GM21576 (cell line): Measurements from ENCODE around the gene SLX1A.
"Not testable (repeated sequence)": the region's sequence is repeated elsewhere in the genome, so short reads cannot be mapped to it uniquely, and the experiment has no call there.

Source experiments
- ATAC-seq: cut with Tn5 transposase; IDR thresholded peaks from one replicate; pipeline ENCODE4 v1.9.1; 2021; ENCODE audit warnings: mild to moderate bottlenecking, moderate library complexity; ENCODE audit not compliant: unreplicated experiment

Gene SLX1A

GRCh38 chr16:30184096-30184890 lies 9.4 kb upstream of the SLX1A start:
- peak; percentile 34 for ATAC-seq

DNA sequence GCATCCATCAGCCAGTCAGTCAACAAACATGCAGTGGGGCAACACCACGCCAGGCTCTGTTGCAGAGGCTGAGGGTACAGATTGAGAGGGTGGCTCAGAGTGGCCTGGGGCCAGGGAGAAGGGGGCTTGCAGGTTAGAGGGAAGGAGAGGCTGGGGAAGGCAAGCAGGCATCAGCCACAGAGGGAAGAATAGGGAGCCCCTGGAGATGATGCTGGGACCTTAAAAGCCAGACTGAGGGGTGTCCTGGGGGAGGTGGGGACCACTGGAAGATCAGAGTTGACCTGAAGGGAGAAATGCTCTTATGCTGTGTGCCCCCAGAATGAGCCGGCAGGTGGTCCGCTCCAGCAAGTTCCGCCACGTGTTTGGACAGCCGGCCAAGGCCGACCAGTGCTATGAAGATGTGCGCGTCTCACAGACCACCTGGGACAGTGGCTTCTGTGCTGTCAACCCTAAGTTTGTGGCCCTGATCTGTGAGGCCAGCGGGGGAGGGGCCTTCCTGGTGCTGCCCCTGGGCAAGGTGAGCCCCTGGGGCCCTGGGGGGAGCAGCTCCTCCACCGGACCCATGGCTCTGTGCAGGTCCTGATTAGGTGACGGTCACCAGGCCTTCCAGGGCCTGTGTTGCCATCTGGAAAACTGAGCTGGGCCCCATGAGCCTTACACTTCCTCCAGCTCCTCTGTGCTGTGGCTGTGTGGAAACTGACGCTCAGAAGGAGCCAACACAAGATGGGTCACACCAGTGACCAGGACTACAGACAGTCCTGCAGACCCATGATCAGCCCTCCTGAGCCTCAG lies 8.6 kb upstream of the SLX1A start:
- ATAC-seq: peak; percentile 6

DNA sequence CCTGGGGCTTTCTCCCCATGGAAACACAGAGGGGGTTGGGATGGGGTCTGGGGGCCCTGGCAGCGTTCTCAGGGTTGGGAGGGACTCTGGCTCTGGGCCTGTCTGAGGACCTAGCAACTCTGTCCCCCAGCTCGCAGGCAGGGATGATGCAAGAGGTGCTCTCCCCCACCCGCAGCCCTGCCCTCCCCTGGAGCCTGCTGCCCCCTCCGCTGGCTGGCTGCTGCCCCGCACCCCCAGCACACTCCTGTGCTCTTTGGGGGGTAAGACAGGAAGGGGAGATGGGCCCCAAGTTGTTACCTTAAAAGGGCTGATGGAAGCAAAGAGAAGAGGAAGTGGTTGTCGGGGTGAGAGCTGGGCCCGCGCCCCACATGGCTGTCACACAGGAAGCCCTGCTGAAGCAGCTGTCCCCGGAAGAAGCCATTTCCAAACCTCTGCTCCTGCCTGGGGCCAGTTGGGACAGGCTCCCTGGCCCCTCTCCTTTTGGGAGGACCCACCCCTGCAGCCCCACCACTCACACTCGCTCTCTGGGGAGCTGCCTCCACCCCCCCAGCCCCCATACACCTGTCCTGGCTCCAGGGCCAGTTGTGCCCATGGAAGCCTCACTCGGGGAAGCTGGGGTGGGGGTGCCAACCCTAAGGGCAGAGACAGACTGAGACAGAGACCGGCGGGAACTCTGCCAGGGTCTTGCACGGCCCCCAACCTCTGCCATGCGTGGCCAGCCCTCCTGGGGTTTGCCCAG lies 7.8 kb upstream of the SLX1A start:
- ATAC-seq: peak; percentile 29

DNA sequence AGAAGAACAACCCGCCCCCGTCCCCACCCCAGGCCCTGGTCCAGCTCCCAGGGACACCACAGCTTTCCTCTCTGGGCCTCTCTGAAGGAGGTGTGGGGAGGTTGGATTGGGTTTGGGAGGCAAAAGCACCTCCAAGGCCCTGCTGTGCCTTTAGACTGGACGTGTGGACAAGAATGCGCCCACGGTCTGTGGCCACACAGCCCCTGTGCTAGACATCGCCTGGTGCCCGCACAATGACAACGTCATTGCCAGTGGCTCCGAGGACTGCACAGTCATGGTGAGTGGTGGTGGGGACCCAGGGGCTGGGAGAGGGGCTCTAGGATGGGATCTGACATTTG lies 7.3 kb upstream of the SLX1A start:
- ATAC-seq: no peak

DNA sequence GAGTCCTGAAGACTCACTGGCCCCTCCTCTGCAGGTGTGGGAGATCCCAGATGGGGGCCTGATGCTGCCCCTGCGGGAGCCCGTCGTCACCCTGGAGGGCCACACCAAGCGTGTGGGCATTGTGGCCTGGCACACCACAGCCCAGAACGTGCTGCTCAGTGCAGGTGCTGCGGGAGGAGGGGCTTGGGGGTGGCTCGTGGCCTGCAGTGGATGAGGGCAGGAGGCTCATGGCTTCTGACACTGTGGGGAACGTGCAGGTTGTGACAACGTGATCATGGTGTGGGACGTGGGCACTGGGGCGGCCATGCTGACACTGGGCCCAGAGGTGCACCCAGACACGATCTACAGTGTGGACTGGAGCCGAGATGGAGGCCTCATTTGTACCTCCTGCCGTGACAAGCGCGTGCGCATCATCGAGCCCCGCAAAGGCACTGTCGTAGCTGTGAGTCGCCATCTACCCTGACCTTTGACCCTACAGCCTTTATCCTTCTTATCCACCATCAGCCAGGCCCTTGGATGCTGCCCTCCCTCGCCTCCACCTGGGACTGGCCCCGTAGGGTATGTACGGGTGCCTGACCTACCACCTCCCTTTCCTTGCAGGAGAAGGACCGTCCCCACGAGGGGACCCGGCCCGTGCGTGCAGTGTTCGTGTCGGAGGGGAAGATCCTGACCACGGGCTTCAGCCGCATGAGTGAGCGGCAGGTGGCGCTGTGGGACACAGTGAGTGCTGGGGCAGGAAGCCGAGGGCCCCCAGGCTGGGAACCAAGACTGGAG lies 6.7 kb upstream of the SLX1A start:
- ATAC-seq: no peak

DNA sequence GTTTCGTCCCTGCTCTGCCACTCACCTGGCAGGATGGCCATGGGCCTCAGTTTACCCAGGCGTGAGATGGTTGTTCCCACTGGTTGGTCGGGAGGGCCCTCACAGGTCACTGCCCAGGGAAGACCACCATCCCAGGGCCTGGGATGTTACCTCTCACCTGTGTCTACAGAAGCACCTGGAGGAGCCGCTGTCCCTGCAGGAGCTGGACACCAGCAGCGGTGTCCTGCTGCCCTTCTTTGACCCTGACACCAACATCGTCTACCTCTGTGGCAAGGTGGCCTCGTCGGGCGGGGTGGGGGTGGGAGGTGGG lies 6.2 kb upstream of the SLX1A start:
- no peak for ATAC-seq

DNA sequence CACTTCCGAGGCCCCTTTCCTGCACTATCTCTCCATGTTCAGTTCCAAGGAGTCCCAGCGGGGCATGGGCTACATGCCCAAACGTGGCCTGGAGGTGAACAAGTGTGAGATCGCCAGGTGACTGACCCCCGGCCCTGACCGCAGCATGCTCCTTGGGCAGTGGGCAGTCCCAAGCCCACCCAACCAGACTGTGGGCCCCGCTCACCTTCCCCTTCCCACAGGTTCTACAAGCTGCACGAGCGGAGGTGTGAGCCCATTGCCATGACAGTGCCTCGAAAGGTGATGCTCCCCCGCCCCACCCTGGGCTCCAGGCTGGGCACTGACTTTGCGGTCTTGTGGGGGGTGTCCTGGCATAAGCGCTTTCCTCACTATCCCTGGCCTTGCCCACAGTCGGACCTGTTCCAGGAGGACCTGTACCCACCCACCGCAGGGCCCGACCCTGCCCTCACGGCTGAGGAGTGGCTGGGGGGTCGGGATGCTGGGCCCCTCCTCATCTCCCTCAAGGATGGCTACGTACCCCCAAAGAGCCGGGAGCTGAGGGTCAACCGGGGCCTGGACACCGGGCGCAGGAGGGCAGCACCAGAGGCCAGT lies 5.6 kb upstream of the SLX1A start:
- ATAC-seq: no peak

DNA sequence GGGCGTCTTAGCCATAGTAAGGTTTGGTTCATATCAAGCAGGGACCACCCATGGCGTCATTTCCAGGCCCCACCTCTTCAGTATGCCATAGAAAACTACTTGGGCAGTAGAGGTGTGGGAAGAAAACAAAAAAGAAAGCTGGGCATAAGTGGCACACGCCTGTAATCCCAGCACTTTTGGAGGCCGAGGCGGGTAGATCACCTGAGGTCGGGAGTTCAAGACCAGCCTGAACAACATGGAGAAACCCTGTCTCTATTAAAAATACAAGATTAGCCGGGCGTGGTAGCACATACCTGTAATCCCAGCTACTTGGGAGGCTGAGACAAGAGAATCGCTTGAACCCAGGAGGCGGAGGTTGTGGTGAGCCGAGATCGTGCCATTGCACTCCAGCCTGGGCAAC lies 2.5 kb upstream of the SLX1A start:
- not testable (repeated sequence) for ATAC-seq

DNA sequence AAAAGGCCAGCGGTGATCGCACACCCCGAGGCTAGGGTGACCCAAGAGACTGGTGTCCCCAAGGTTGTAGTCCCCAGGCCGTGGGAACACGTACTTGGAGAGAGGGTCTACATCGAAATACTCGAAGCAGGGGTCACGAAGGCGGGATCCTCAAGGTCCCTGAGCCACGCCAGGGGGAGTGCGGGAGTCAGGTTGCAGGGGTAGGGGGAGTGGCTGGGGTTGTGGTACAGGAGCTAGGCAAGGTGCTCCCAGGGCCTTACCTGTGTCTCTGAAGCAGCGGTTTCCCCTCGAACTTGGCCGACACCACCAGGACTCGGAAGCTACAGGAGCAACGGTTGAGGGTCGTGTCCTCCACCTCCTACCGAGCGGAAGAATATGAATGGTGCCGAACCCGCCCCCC lies 577 bp upstream of the SLX1A start:
- peak; percentile 19 for ATAC-seq

DNA sequence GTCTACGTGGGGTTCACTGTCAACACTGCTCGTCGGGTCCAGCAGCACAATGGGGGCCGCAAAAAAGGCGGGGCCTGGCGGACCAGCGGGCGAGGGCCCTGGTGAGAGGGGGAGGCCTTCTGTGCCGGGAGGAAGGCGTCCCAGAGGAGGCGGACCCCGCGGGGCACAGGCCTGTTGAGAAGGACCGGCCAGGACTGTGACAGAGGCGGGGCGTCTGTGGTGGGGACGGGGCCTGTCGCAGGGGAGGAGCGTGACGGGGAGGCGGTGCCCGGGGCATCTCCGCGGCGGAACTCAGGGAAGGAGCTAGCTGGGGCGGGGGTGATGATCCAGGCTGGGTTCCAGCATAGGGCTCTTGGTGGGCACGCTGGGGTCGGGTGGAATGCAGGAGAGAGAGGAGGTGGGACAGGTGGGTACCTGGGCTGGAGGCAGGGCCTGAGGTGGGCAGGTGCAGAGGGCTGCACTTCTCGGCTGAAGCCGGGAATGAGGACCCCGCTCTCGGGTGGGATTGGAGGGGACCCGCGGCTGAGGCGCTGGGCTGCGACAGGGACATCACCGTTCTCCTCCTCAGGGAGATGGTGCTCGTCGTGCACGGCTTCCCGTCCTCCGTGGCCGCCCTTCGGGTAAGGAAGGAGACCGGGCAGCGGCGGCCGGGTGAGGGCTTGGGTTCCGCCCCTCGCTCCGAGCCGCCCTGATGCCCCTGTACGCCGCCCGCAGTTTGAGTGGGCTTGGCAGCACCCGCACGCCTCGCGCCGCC lies 674 bp downstream of the SLX1A start:
- peak; percentile 46 for ATAC-seq

- not testable (repeated sequence) for ATAC-seq
These were observed 3.3 kb downstream of the SLX1A start for GRCh38 chr16:30197001-30197400.

- not testable (repeated sequence) for ATAC-seq
These were observed 5.4 kb downstream of the SLX1A start, which contains the start of gene SULT1A3 for GRCh38 chr16:30199049-30199448. Gene SULT1A3 (plus strand): TSS chr16:30199255. CDS start chr16:30200729, 1,474 bp downstream.

DNA sequence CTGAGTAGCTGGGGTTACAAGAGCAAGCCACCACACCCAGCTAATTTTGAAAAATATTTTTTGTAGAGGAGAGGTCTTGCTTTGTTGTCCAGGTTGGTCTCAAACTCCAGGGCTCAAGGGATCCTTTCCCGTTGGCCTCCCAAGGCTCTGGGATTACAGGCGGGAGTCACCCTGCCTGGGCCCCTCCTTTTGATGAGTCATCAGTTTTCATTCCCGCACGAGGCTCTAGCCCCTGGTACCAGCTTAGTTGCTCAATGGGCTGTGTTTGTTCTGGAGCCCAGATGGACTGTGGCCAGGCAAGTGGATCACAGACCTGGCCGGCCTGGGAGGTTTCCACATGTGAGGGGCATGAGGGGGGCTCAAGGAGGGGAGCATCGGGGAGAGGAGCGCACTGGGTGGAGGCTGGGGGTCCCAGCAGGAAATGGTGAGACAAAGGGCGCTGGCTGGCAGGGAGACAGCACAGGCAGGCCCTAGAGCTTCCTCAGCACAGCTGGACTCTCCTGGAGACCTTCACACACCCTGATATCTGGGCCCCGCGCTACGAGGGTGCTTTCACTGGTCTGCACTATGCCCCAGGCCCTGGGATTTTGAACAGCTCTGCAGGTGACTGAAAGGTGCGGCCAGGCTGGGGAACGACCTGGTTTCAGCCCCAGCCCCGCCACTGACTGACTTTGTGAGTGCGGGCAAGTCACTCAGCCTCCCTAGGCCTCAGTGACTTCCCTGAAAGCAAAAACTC lies 6.1 kb downstream of the SLX1A start:
- ATAC-seq: not testable (repeated sequence)

- not testable (repeated sequence) for ATAC-seq
These were observed 12.0 kb downstream of the SLX1A start for GRCh38 chr16:30205541-30206236.

GRCh38 chr16:30206252-30206651 lies 12.6 kb downstream of the SLX1A start:
- not testable (repeated sequence) for ATAC-seq

DNA sequence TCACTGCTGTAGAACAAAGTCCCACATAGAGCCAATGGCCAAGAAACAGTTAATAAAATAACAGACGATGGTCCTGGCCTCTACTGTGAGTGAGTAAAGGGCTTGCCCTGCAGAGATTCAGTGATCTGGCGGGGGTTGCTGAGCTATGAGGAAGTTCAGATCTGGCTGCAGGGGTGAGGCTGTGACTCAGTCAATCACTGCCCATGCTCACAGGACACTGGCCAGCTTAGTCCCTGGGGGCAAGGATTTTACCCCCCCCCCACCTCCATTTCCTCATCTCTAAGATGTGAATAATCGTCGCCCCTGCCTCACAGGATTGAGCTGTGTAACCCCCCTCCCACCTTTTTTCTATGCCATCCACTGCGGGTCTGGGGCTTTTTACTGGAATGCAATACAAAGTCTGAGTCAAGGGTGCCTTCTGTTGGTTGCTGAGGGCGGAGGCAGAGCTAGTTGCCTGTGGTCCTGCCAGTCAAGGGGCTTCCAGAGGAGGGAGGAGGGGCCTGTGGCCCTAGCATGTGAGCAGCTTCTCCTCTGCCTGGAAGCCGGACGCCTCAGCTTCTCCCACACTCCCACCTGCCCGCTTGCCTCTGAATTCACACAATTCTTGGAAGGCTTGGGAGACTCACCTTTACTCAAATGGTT lies 13.5 kb downstream of the SLX1A start:
- ATAC-seq: not testable (repeated sequence)

DNA sequence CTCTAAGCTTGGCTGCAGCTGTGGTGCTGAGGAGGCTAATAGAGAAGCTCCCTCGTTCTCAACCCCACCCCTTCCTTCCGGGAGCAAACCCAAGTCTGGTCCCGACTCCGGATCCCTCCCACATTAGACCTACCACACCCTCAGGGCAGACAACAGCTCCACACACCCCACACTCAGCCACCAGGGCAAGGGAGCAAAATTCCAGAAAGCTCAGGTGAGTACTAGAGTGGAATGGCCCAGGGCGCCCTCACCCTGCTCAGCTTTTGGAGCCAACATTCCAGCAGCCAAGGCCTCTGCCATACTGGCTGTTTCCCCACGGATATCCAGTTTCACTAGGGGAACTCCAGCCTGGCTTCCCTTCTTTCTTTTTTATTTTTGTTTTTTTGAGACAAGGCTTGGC lies 15.4 kb downstream of the SLX1A start:
- not testable (repeated sequence) for ATAC-seq

- not testable (repeated sequence) for ATAC-seq
These were observed 17.7 kb downstream of the SLX1A start for GRCh38 chr16:30211414-30211813.
